GOT3 (cell line): ENCODE measurements around the gene PRX.

ENCODE experiments used
- DNase-seq: peaks from one replicate; lab custom pipeline; 2025; ENCODE audit warnings: mixed read lengths; lab: John Stamatoyannopoulos, UW

The PRX gene

GRCh38 chr19:40366697-40367561 lies 46.2 kb downstream of the PRX start:
- DNase-seq, result no peak

DNA sequence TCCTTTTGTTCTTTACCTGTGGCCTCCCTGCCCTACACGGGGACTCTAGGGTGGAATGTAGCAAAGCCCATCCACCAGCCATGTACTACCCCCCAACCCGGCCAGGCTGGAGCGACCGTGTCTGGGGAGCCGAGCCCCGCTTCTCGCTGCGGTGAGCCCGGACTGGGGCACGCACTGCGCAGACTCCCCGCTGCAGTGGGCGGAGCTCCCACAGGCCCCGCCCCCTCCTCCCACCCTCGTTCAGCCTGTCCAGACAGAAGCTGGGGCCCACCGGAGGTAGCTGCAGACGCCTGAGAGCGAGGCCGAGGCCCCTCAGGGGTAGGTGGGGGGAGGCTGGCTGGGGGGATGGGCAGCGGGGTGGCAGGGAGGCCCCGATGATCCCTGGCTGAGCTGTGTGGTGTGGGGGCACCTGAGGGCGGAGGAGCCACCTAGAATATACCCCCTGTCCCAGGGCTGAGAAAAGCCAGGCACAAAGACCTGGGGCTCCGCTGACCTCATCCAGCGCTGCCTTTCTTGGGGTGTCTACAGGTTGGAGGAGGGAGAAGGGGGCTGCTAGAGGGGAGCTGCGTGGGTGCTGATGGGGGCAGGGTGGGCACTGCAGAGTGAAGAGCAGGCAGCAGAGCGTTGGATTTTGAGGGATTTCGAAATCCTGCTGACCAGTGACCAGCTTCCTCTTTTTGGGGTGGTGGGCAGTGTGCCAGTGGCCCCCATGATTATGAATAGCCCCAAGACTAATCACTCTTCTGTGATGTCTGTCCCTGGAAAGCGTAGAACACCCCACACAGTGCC lies 47.4 kb downstream of the PRX start:
- DNase-seq, result no peak

DNA sequence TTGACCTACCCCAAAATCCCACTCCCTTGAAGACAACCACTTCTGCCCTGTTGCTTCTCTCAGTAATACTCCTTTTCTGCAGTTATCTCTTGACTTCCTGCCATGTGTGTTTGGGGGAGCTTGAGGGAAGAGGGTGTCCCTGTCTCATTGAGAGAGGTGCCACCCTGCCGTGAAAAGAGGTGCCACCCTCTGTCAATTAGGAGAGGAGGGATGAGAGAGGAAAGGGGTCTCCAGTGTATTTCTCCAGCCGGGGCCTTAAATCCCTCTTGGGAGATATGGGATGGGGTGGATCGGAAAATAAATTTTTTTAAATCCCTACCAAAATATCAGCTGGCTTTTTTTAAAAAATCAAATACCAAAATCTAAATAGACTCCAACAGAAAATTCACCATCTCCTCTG lies 48.2 kb downstream of the PRX start:
- no peak for DNase-seq

GRCh38 chr19:40363069-40363468 lies 50.1 kb downstream of the PRX start:
- DNase-seq, result no peak

DNA sequence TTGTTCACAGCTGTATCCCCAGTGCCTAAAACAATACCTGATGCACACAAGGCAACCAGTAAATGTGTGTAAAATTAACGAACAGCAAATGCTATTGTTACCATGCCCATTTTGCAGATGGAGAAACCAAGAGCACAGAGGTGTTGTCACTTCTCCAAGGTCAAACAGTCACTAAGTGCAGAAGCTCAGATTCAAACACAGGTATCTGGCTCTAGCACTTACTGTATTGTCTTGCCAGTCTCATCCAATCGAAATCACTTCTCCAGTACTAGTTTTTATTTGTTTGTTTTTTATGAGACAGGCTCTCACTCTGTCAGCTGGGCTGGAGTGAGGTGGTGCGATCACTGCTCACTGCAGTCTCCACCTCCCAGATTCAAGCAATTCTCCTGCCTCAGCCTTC lies 51.0 kb downstream of the PRX start:
- no peak for DNase-seq

DNA sequence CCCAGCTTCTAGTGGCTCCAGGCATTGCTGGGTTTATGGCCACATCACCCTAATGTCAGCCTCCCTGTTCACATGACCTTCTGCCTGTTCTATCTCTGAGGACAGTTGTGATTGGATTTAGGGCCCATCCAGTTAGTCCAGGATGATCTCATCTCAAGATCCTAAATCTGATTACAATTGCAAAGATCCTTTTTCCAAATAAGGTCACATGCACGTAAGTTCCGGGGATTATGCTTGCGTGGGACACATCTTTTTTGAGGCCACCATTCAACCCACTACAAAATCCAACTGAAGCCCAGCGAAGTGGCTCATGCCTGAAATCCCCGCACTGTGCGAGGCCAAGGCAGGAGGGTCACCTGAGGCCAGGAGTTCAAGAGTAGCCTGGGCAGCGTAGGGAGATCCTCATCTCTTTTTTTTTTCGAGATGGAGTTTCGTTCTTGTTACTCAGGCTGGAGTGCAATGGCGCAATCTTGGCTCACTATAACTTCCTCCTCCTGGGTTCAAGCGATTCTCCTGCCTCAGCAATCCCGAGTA lies 52.4 kb downstream of the PRX start:
- no peak for DNase-seq

- DNase-seq, result no peak
These were observed 53.0 kb downstream of the PRX start for GRCh38 chr19:40360020-40360707.

- DNase-seq, result no peak
These were observed 54.4 kb downstream of the PRX start for GRCh38 chr19:40358773-40359172.

DNA sequence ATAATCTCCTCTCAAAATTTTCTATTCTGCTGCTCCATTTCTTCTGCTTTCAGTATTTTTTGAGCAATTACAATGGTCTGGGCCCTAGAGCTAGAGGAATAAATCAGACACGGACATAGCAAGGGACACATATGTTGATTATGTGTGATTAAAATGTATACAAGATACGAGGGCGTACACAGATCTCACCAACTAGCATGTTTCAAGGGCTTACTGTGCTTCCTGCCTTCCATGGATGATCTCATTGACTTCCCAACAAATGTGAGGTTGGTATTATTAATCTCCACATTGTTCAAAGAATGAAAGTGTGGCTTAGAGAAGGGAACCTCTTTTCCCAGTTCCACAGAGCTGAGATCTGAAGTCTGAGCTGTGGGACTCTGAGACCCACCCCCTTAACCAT lies 55.5 kb downstream of the PRX start:
- no peak for DNase-seq

GRCh38 chr19:40356681-40357595 lies 56.2 kb downstream of the PRX start:
- DNase-seq, result no peak

GRCh38 chr19:40355975-40356680 lies 57.0 kb downstream of the PRX start:
- DNase-seq, result no peak

DNA sequence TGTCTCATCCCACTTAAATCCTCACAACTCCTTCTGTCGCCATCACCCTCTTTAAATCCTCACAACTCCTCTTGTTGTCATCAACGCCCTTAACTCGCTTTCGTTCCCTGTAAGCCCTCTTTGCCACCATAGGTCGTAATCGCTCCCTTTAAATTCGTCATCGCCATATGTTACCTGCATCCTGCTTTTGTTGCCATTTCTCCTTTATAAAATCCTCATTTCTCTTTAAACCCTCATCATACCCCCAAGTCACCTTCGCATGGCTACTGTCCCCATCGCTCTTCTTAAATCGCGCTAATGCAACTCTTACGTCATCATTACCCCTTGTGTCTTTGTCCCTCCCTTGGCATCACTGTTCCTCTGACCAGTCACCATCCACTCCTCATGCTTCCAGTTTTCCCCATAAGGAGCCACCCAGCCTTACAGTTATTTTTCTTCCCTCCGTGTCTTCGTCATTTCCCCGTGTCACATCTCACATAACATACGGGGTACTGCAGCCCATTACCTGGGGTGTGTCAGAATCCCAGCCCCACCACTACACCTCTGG lies 64.1 kb downstream of the PRX start:
- no peak for DNase-seq

GRCh38 chr19:40348125-40348913 lies 64.9 kb downstream of the PRX start, which contains the start of the genes C19orf47 and PLD3:
Gene C19orf47 (minus strand): TSS chr19:40348397. CDS start chr19:40341857, 6,540 bp downstream.
Gene PLD3 (plus strand): TSS chr19:40348695. CDS start chr19:40366484, 17,789 bp downstream.
- peak; percentile 95 for DNase-seq

DNA sequence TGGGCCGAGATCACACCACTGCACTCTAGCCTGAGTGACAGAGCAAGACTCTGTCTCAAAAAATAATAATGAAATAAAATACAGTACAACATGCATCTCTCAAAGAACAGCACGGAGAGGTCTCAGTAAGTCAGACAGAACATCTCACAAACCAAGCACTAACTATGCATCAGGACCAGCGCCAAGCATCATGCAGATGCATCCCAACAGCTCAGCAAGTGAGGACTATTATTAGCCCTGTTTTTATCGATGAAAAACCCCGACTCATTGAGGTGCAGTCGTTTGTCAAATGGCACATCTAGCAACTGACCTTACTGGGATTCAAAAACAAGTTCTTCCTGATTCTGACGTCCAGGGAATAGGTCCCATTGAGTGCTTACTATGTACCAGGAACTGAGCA lies 68.8 kb downstream of the PRX start:
- no peak for DNase-seq
